ENCODE measurements around the gene ZNF610. TPM values are rescaled to one million over a fixed set of nuclear protein-coding genes. Genes with fewer than 3 reads are reported as not detected.
A peak's percentile ranks its signal among the peaks of the same experiment; 100 is the strongest.
"Not testable (repeated sequence)": the region's sequence is repeated elsewhere in the genome, so short reads cannot be mapped to it uniquely, and the experiment has no call there.

Gene ZNF610
- polyA plus RNA-seq, 1 experiment: 5.5 TPM

DNA sequence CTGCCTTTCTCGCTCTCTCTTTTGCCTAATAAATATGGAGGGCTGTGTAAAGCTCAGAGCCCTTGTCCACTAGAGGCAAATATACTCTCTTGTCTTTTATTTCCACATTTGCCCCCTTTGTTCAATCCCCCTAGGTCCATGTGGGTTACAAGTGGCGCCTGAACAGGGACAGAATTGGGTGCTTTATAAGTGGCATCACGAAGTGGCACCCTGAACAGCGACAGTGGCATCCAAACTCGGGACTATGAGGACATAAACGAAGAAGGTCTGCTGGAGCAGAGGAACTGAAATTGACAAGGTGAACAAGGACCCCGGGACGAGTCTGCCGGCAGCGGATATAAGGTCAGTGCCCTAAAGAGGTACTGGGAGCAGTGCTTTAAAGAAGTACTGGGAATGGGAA lies 4.3 kb upstream of the ZNF610 start:
- Histone ChIP-seq H3K27ac (ENCODE audit: low read depth, low read length) (no peak overlapping the region), H3K4me3 (ENCODE audit: low read depth, low read length) (no peak overlapping the region), H3K9me3 (ENCODE audit: control insufficient read depth, insufficient read depth, low read length) (peaks cover 57% of the 10 kb centered on the region), H3K27me3 (ENCODE audit: control insufficient read depth, insufficient read depth, low read length) (no peaks in the 10 kb centered on the region)
- ChIA-PET POLR2A (no interaction called here), CTCF (no interaction called here)
- no peak for DNase-seq (ENCODE audit: low read depth, low spot score)
- TF ChIP-seq, protein P1, sequence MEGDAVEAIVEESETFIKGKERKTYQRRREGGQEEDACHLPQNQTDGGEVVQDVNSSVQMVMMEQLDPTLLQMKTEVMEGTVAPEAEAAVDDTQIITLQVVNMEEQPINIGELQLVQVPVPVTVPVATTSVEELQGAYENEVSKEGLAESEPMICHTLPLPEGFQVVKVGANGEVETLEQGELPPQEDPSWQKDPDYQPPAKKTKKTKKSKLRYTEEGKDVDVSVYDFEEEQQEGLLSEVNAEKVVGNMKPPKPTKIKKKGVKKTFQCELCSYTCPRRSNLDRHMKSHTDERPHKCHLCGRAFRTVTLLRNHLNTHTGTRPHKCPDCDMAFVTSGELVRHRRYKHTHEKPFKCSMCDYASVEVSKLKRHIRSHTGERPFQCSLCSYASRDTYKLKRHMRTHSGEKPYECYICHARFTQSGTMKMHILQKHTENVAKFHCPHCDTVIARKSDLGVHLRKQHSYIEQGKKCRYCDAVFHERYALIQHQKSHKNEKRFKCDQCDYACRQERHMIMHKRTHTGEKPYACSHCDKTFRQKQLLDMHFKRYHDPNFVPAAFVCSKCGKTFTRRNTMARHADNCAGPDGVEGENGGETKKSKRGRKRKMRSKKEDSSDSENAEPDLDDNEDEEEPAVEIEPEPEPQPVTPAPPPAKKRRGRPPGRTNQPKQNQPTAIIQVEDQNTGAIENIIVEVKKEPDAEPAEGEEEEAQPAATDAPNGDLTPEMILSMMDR (IDR thresholded peaks at IDR 0.05; ENCODE audit: low read depth, low read length): no peak

DNA sequence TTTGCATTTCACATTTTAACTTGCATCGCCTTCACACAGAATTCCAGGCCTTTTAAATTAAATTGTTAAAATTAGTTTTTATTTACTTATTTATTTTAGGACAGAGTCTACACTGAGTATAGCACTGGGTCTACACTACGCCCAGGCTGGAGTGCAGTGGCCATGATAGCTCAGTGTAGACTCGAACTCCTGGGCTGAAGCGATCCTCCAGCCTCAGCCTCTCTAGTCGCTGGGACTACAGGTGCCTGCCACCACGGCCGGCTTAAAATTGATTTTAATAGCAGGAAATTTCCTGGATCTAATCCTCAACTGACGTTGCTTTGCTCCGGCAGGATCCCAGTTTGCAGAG lies 301 bp upstream of the ZNF610 start:
- Histone ChIP-seq H3K4me3 (ENCODE audit: low read depth, low read length) (peak overlapping the region; percentile 86), H3K27me3 (ENCODE audit: control insufficient read depth, insufficient read depth, low read length) (no peaks in the 10 kb centered on the region), H3K27ac (ENCODE audit: low read depth, low read length) (peak overlapping the region; percentile 21), H3K9me3 (ENCODE audit: control insufficient read depth, insufficient read depth, low read length) (peaks cover 55% of the 10 kb centered on the region)
- TF ChIP-seq, protein P1 (IDR thresholded peaks at IDR 0.05; ENCODE audit: low read depth, low read length): no peak
- ChIA-PET CTCF (interaction anchor here (0.9 kb wide), 1 partner anchor 196 kb away, joined by 3 read pairs; the partner anchor contains the start of gene ZNF616), POLR2A (interaction anchor here (0.6 kb wide), 1 partner anchor 16 kb away, joined by 3 read pairs; no protein-coding TSS in a partner anchor)
- no peak for DNase-seq (ENCODE audit: low read depth, low spot score)

DNA sequence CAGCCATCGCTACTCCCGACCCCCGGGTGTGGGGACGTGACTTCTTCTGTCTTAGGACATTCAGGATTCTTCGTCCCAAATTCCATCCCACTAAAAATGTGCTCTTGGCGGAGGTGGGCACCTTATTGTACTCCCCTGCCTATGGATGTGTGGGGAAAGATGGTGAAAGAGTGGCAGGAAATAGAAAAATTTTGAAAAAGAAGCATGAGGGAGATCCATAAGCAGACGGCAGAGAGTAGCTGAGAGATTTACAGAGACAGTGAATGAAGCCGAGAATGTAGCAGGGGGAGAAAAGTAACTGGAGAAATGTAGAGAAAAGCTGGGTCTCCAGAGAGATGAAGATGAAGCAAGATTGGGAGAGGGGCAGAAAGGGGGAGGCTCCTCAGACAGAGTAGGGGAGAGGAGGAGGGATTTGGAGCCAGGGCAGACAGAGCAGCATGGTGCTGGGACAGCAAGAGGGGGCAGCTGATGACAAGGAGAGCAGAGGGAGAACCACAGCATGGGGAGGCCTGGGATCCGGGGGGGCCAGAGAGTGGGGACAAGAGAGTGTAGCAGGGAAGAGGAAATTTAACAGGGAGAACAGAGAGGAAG lies 843 bp downstream of the ZNF610 start:
- H3K27ac ChIP-seq (ENCODE audit: low read depth, low read length): peak overlapping the region; percentile 92
- POLR2A ChIA-PET: no interaction called here

DNA sequence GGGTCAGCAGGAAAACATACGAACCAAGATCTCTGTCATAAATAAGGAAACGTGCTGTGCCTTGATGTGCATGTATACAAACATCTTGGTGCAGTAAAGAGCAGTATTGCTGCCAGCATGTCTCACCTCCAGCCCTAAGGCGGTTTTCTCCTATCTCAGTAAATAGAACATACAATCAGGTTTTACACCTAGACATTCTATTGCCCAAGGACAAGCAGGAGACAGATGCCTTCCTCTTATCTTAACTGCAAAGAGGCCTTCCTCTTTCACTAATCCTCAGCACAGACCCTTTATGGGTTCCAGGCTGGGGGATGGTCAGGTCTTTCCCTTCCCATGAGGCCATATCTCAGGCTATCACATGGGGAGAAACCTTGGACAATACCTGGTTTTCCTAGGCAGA lies 3.0 kb downstream of the ZNF610 start:
- CTCF ChIA-PET; H3K27ac ChIP-seq (ENCODE audit: low read depth, low read length); POLR2A ChIA-PET; H3K4me3 ChIP-seq (ENCODE audit: low read depth, low read length); DNase-seq (ENCODE audit: low read depth, low spot score); H3K27me3 ChIP-seq (ENCODE audit: control insufficient read depth, insufficient read depth, low read length): not testable (repeated sequence)
- peaks cover 53% of the 10 kb centered on the region for H3K9me3 ChIP-seq (ENCODE audit: control insufficient read depth, insufficient read depth, low read length)

More for the DNA sequence above, 843 bp downstream of the ZNF610 start:
- CTCF ChIA-PET: interaction anchor here (0.9 kb wide), 1 partner anchor 197 kb away, joined by 3 read pairs; the partner anchor contains the start of gene ZNF616
- TF ChIP-seq, protein P1 (IDR thresholded peaks at IDR 0.05; ENCODE audit: low read depth, low read length): no peak
- H3K9me3 ChIP-seq (ENCODE audit: control insufficient read depth, insufficient read depth, low read length): peaks cover 48% of the 10 kb centered on the region
- H3K27me3 ChIP-seq (ENCODE audit: control insufficient read depth, insufficient read depth, low read length): no peaks in the 10 kb centered on the region
- peak overlapping the region; percentile 86 for H3K4me3 ChIP-seq (ENCODE audit: low read depth, low read length)
- no peak for DNase-seq (ENCODE audit: low read depth, low spot score)

DNA sequence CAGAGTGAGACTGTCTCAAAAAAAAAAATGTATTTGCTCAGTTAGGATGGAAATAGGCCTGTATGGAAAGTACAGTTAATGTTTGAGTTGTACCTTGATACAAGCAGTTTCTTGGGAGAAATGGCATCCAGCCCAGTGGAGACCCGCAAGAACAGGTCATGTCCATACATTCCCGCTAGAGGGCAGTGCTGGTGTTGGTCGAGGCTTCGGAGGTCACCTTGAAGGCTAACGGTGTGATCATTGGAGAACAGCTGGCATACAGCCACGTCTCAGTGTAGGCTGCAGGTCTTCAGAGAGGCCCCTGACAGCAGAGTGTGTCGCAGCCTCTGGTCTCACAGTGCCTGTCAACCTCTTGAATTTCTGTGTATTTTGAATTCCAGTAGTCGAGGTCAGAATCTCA lies 7.5 kb downstream of the ZNF610 start:
- Histone ChIP-seq H3K27me3 (ENCODE audit: control insufficient read depth, insufficient read depth, low read length) (no peaks in the 10 kb centered on the region), H3K27ac (ENCODE audit: low read depth, low read length) (no peak overlapping the region), H3K9me3 (ENCODE audit: control insufficient read depth, insufficient read depth, low read length) (peaks cover 39% of the 10 kb centered on the region), H3K4me3 (ENCODE audit: low read depth, low read length) (no peak overlapping the region)
- DNase-seq (ENCODE audit: low read depth, low spot score): no peak
- ChIA-PET POLR2A (interaction anchor here (1.0 kb wide), 1 partner anchor 26 kb away, joined by 3 read pairs; the partner anchor contains the start of gene ZNF880), CTCF (no interaction called here)
- TF ChIP-seq, protein P1 (IDR thresholded peaks at IDR 0.05; ENCODE audit: low read depth, low read length): peak; percentile 20; the same call in 1 of the 2 replicates

Measured in AG04450 (cell line).